HEK293T (cell line): Measurements from ENCODE around the gene MAGOH.
"Not testable (repeated sequence)": the region's sequence is repeated elsewhere in the genome, so short reads cannot be mapped to it uniquely, and the experiment has no call there.

Source experiments
- CTCF ChIA-PET: fragments of 350-600 bp; formaldehyde crosslinking; extraction: SDS; loops from one replicate; lab custom pipeline; 2021; ENCODE audit warnings: antibody characterized with exemption, inconsistent platforms; lab: Yijun Ruan, JAX
- POLR2A ChIA-PET: fragments of 350-600 bp; formaldehyde crosslinking; extraction: SDS; loops from one replicate; lab custom pipeline; 2020; ENCODE audit warnings: antibody characterized with exemption, inconsistent platforms; lab: Yijun Ruan, JAX
- DNase-seq: peaks from one replicate; pipeline ENCODE4 v3.0.0; 2012; ENCODE audit warnings: mixed read lengths; ENCODE audit errors: extremely low spot score
- ARNT ChIP-seq: fragments of 450-650 bp; IDR thresholded peaks from 2 replicates; pipeline ENCODE4 v1.6.1; 2017; ENCODE audit warnings: mild to moderate bottlenecking
- BHLHE40 ChIP-seq: fragments of 450-650 bp; IDR thresholded peaks from 2 replicates; pipeline ENCODE4 v1.6.1; 2016; ENCODE audit warnings: mild to moderate bottlenecking, moderate library complexity, borderline replicate concordance
- CTBP1 ChIP-seq: fragments of 450-650 bp; IDR thresholded peaks from 2 replicates; pipeline ENCODE4 v1.6.1; 2016; ENCODE audit warnings: borderline replicate concordance
- ELF4 ChIP-seq: fragments of 450-650 bp; IDR thresholded peaks from 2 replicates; pipeline ENCODE4 v1.6.1; 2017; ENCODE audit warnings: antibody characterized with exemption
- FOXA1 ChIP-seq: fragments of 450-650 bp; IDR thresholded peaks from 2 replicates; pipeline ENCODE4 v1.6.1; 2016; ENCODE audit warnings: mild to moderate bottlenecking
- FOXK2 ChIP-seq: fragments of 450-650 bp; IDR thresholded peaks from 2 replicates; pipeline ENCODE4 v1.6.1; 2016; ENCODE audit warnings: mild to moderate bottlenecking
- FOXM1 ChIP-seq: fragments of 450-650 bp; IDR thresholded peaks from 2 replicates; pipeline ENCODE4 v1.6.1; 2017; ENCODE audit warnings: mild to moderate bottlenecking, borderline replicate concordance
- HDGF ChIP-seq: fragments of 450-650 bp; IDR thresholded peaks from 2 replicates; pipeline ENCODE4 v1.6.1; 2017; ENCODE audit warnings: antibody characterized with exemption, borderline replicate concordance
- L3MBTL2 ChIP-seq: fragments of 450-650 bp; conservative IDR thresholded peaks from 2 replicates; pipeline ENCODE4 v1.6.1; 2016; ENCODE audit warnings: mild to moderate bottlenecking
- LEF1 ChIP-seq: fragments of 450-650 bp; IDR thresholded peaks from 2 replicates; pipeline ENCODE4 v1.6.1; 2017; ENCODE audit warnings: mild to moderate bottlenecking, borderline replicate concordance
- NFRKB ChIP-seq: fragments of 450-650 bp; IDR thresholded peaks from 2 replicates; pipeline ENCODE4 v1.6.1; 2016; ENCODE audit warnings: mild to moderate bottlenecking, moderate library complexity
- PKNOX1 ChIP-seq: fragments of 450-650 bp; IDR thresholded peaks from 2 replicates; pipeline ENCODE4 v1.6.1; 2016
- SP1 ChIP-seq: fragments of 450-650 bp; IDR thresholded peaks from 2 replicates; pipeline ENCODE4 v1.6.1; 2017
- SUZ12 ChIP-seq: fragments of 450-650 bp; IDR thresholded peaks from 2 replicates; pipeline ENCODE4 v1.6.1; 2016; ENCODE audit warnings: mild to moderate bottlenecking
- TARDBP ChIP-seq: fragments of 450-650 bp; IDR thresholded peaks from 2 replicates; pipeline ENCODE4 v1.6.1; 2016
- ZNF384 ChIP-seq: fragments of 450-650 bp; IDR thresholded peaks from 2 replicates; pipeline ENCODE4 v1.6.1; 2016

MAGOH gene

GRCh38 chr1:53189061-53189460, 49.3 kb downstream of the MAGOH start:
- TF ChIP-seq PKNOX1 (no peak), SUZ12 (no peak), HDGF (no peak), TARDBP (no peak), FOXM1 (no peak), ARNT (no peak), NFRKB (no peak), BHLHE40 (no peak), SP1 (no peak), CTBP1 (no peak), L3MBTL2 (no peak), FOXK2 (no peak), ELF4 (no peak), FOXA1 (no peak), LEF1 (no peak), ZNF384 (no peak)
- ChIA-PET POLR2A (no interaction called here), CTCF (interaction anchor here (1.4 kb wide), 1 partner anchor 8 kb away, joined by 4 read pairs; no protein-coding TSS in a partner anchor)
- DNase-seq: no peak

GRCh38 chr1:53188099-53188498, 50.2 kb downstream of the MAGOH start:
- CTCF ChIA-PET: no interaction called here
- TF ChIP-seq PKNOX1 (no peak), ZNF384 (no peak), LEF1 (no peak), HDGF (no peak), NFRKB (no peak)
- POLR2A ChIA-PET: no interaction called here
- no peak for DNase-seq

- CTCF ChIA-PET: interaction anchor here (0.6 to 1.6 kb wide), 4 partner anchors 8 to 354 kb away, joined by 3 to 4 read pairs (median 4); no protein-coding TSS in a partner anchor
- POLR2A ChIA-PET: interaction anchor here (0.7 kb wide), 1 partner anchor 9 kb away, joined by 3 read pairs; no protein-coding TSS in a partner anchor
- TF ChIP-seq FOXK2: no peak
- DNase-seq: no peak
Observed at GRCh38 chr1:53187401-53187800, 50.9 kb downstream of the MAGOH start.

- POLR2A ChIA-PET: interaction anchor here (1.3 to 1.4 kb wide), 2 partner anchors 9 to 34 kb away, joined by 4 read pairs; partner anchors contain the start of gene CZIB
- DNase-seq: no peak
- CTCF ChIA-PET: interaction anchor here (0.6 to 1.6 kb wide), 3 partner anchors 9 to 353 kb away, joined by 3 to 4 read pairs (median 4); no protein-coding TSS in a partner anchor
- TF ChIP-seq NFRKB (no peak), SP1 (no peak), BHLHE40 (no peak), FOXA1 (no peak), PKNOX1 (no peak), ARNT (no peak), LEF1 (no peak)
Observed at GRCh38 chr1:53186533-53186932, 51.8 kb downstream of the MAGOH start.

- DNase-seq: not testable (repeated sequence)
- ChIA-PET CTCF (interaction anchor here (0.6 to 1.6 kb wide), 5 partner anchors 19 to 509 kb away, joined by 3 to 5 read pairs (median 3); no protein-coding TSS in a partner anchor), POLR2A (interaction anchor here (1.3 to 1.4 kb wide), 2 partner anchors 10 to 35 kb away, joined by 4 read pairs; partner anchors contain the start of gene CZIB)
Observed at GRCh38 chr1:53185955-53186297, 52.4 kb downstream of the MAGOH start.

- POLR2A ChIA-PET: no interaction called here
- no peak for DNase-seq
- CTCF ChIA-PET: interaction anchor here (0.6 to 2.0 kb wide), 4 partner anchors 10 to 1112 kb away, joined by 3 to 10 read pairs (median 6); no protein-coding TSS in a partner anchor
- TF ChIP-seq HDGF: no peak
- TF ChIP-seq SUZ12: no peak
- no peak for TF ChIP-seq FOXM1
- TF ChIP-seq FOXK2: no peak
- TF ChIP-seq CTBP1: no peak
- no peak for TF ChIP-seq ELF4
- TF ChIP-seq TARDBP: no peak
- TF ChIP-seq L3MBTL2: no peak
- no peak for TF ChIP-seq ARNT
- no peak for TF ChIP-seq LEF1
Observed at GRCh38 chr1:53183095-53183990, 55.0 kb downstream of the MAGOH start.

- ChIA-PET POLR2A (no interaction called here), CTCF (interaction anchor here (0.6 to 2.0 kb wide), 6 partner anchors 9 to 1111 kb away, joined by 3 to 10 read pairs (median 4); no protein-coding TSS in a partner anchor)
- no peak for DNase-seq
- no peak for TF ChIP-seq BHLHE40
- TF ChIP-seq HDGF: no peak
- TF ChIP-seq LEF1: no peak
- TF ChIP-seq CTBP1: no peak
- TF ChIP-seq L3MBTL2: no peak
- no peak for TF ChIP-seq NFRKB
- TF ChIP-seq ZNF384: no peak
- TF ChIP-seq PKNOX1: no peak
- no peak for TF ChIP-seq TARDBP
- no peak for TF ChIP-seq ARNT
- TF ChIP-seq FOXM1: no peak
Observed at GRCh38 chr1:53182716-53183094, 55.6 kb downstream of the MAGOH start.
